Left kidney (tissue), 2 donors: ENCODE results near the gene GAP43. TPM values are rescaled to one million over a fixed set of nuclear protein-coding genes. Genes with fewer than 3 reads are reported as not detected.
"Not testable (repeated sequence)": the region's sequence is repeated elsewhere in the genome, so short reads cannot be mapped to it uniquely, and the experiment has no call there.

ENCODE experiments used
- DNase-seq: peaks from one replicate; pipeline ENCODE4 v3.0.0-alpha.2; 2013
- polyA plus RNA-seq: library from polyadenylated mRNA; unstranded; fragments of 120-200 nt; gene quantifications from one replicate; pipeline ENCODE4 v1.2.1, GENCODE V29; 2013; ENCODE audit not compliant: insufficient read length

GAP43 gene
- polyA plus RNA-seq, 1 donor: 0.30 TPM

DNA sequence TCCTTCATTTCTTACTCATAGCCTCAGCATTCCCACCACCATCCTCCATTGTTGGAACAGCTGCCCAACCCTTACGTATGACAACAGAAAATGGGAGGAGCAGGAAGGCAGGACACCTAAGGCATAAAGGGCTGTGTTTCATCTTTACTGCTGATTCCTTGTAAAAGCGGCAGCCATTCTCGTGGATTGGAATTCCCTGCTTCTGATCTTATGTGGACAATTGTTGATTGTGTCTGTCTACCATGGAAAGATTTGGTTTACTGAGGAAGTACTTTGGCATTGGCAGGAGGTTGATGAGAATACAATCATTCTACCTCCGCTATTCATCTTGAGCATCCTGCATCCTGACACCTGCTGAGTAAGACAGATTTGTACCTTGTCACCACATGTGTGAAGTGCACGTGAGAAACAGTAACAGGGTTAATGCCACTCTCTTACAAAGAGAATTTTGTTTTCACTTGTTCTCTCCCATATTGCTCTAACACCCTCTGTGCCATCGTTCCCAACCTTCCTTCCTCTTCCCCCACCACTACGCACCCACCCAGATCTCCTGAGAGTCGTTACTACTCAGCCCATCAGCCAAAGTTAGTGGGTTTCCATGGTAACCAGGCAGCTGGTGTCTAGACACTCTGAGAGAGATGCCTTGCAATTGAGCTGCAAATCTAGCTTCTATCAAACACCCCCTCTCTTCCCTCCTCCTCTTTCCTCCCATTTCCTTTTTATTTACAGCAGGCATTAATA lies 75.7 kb downstream of the GAP43 start:
- DNase-seq: peak; percentile 31

GRCh38 chr3:115699706-115700105 lies 76.4 kb downstream of the GAP43 start:
- no peak for DNase-seq

GRCh38 chr3:115702598-115702997 lies 79.3 kb downstream of the GAP43 start:
- no peak for DNase-seq

DNA sequence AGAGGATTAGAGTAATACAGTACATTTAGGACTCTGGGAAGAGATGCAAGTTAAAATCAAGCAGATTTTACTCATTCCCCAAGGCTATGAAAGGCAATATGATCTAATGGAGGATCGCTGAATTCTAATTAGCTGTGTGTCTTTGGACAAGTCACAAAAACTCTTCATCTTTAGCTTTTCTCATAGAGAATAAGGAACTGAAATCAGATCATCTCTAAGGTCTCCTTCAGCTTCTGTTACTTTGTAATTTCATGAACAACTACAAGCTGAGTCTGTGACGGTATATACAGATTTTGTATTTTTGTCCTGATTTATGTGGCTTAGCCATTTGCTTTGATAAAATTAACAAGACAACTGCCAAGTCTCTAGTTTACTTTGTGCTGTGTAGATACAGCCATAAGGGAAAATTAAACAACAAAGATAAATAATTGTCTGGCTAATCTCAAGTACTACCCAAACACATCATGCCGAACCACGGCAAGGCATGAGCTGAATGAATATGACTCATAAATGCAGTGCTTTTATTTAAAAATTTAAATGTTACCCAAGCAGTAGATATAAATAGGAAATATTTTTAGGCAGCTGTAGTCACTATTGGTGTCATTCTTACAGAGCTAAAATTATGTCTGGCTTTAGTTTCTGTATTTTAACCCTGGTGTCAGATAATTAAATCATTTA lies 81.5 kb downstream of the GAP43 start:
- DNase-seq: no peak

DNA sequence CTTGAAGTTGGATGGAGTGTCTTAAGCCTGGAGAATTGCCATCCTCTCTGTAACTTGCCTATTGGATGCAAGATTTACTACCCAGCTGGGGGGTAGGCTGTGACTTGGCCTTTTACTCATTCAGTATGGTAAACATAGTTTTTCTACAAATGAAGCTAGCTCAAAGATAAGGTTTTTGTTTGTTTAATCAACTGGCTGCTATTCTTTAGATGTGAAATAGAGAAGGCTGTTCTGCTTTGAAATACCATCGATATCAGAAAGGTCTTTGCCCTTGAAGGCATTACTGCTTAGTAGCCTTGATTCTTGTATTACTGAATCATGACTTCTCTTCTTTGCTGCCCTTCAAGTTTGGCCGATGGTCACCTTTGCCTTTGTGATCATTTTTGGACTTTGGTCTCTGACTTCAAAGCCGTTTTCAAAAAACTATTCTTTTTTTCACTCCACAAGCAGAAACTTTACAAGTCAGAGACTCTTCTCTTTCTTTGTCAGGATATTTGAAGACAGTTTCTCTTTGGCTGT lies 83.1 kb downstream of the GAP43 start:
- DNase-seq: no peak

DNA sequence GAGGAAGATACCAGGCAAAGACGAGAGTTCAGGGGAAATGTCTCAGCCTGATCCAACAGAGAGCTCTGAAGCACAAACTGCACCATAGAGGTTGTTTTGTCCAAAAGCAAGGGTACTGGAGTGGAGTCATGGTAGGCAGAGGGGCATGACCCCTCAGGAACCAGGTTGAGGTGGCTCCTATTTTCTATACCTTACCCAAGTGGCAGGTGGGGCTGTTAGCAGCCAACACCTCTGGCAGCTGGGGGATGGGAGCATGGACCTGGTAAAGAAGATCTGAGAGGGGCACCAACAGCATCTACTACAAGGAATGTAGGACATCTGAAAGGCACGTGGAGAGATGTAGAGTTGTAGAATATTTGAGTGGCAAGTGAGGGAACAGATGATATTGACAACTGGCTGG lies 85.2 kb downstream of the GAP43 start:
- no peak for DNase-seq

GRCh38 chr3:115709093-115709492 lies 85.8 kb downstream of the GAP43 start:
- no peak for DNase-seq

- DNase-seq: no peak
Measured at GRCh38 chr3:115709931-115710330, 86.6 kb downstream of the GAP43 start.

GRCh38 chr3:115710799-115711198 lies 87.5 kb downstream of the GAP43 start:
- DNase-seq: no peak

- no peak for DNase-seq
Measured at GRCh38 chr3:115712871-115713270, 89.6 kb downstream of the GAP43 start.

GRCh38 chr3:115713284-115713683 lies 90.0 kb downstream of the GAP43 start:
- DNase-seq: no peak

DNA sequence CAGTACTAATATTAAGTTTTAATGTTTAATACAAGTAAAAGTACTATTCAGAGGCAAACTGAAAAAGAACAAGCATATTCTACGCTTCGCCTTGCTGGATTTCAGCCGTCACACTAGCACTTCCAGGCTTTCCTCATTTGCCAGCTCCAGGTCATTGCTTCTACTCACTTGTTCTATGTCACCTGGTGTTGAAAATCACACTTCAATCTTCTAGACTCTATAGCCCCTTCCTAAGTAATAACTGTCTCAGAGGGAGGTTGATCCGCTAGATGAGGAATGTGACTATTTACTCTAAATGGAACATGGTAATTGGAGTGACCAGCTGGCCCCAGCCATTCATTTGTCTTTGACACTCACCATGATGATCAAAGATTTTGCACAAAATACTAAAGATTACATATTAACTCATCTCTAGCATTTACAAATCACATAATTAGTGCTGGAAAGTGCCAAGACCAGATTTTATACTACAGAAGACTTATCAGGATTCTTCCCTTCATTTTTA lies 92.0 kb downstream of the GAP43 start:
- DNase-seq: no peak

DNA sequence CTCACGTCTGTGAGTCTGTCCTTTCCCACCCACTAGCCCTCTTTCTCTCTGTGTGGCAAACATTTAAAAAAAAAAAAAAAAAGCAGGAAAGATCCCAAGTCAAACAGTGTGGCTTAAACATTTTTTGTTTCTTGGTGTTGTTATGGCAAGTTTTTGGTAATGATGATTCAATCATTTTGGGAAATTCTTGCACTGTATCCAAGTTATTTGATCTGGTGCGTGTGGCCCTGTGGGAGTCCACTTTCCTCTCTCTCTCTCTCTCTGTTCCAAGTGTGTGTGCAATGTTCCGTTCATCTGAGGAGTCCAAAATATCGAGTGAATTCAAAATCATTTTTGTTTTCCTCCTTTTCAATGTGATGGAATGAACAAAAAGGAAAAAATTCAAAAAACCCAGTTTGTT lies 97.7 kb downstream of the GAP43 start:
- no peak for DNase-seq

DNA sequence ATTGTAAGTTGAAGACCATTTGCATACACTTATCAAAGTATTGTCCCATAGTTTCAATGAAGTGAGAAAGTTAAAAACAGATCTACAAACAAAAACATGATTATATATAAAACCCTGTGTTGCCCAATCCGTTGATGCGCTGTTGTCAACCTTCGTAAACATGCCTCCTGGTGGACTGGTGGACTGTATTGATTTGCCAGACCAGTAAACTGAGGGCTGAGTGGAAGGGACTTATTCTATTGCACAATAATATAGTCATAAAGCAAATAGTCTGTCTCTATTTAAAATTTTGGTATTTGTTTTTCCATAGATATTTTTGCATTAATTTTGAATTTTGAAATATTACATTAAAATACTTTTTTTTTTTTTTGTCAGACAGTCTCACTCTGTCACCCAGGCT lies 102.5 kb downstream of the GAP43 start:
- no peak for DNase-seq

DNA sequence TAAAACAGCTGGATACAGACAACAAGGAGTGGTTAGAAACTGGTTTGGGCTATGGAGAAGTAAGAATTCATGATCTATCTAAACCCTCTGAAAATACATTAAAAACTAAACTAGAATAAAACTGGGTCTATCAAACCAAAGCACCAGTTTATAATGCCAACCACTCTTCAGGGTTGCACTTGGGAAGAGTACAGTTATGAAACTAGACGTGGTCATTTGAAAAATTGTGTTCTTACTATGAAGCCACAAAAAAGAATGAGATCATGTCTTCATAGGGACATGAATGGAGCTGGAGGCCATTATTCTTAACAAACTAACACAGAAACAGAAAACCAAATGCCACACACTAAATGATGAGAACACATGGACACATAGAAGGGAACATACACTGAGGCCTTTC lies 103.8 kb downstream of the GAP43 start:
- no peak for DNase-seq

GRCh38 chr3:115728013-115728412 lies 104.7 kb downstream of the GAP43 start:
- no peak for DNase-seq

GRCh38 chr3:115736341-115736740 lies 113.0 kb downstream of the GAP43 start:
- DNase-seq: not testable (repeated sequence)

DNA sequence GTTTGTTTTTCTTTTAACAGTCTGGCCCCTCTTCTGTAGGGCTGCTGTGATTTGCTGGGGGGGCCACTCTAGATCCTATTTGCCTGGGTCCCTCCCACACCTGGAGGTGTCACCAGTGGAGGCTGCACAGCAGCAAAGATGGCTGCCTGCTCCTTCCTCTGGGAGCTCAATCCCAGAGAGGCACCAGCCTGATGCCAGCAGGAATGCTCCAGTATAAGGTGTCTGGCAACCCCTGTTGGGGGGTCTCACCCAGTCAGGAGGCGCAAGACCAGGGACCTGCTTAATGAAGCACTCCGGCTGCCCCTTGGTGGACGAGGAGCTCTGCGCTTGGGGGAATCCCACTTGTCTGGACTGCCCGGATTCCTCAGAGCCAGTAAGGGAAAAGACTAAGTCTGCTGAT lies 118.3 kb downstream of the GAP43 start:
- no peak for DNase-seq

- DNase-seq: not testable (repeated sequence)
Measured at GRCh38 chr3:115744516-115744915, 121.2 kb downstream of the GAP43 start.

DNA sequence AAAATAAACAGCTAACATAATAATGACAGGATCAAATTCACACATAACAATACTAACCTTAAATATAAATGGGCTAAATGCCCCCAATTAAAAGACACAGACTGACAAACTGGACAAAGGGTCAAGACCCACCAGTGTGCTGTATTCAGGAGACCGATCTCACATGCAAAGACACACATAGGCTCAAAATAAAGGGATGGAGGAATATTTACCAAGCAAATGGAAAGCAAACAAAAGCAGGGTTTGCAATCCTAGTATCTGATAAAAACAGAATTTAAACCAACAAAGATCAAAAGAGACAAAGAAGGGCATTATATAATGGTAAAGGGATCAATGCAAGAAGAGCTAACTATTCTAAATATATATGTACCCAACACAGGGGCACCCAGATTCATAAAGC lies 129.7 kb downstream of the GAP43 start:
- DNase-seq: not testable (repeated sequence)

DNA sequence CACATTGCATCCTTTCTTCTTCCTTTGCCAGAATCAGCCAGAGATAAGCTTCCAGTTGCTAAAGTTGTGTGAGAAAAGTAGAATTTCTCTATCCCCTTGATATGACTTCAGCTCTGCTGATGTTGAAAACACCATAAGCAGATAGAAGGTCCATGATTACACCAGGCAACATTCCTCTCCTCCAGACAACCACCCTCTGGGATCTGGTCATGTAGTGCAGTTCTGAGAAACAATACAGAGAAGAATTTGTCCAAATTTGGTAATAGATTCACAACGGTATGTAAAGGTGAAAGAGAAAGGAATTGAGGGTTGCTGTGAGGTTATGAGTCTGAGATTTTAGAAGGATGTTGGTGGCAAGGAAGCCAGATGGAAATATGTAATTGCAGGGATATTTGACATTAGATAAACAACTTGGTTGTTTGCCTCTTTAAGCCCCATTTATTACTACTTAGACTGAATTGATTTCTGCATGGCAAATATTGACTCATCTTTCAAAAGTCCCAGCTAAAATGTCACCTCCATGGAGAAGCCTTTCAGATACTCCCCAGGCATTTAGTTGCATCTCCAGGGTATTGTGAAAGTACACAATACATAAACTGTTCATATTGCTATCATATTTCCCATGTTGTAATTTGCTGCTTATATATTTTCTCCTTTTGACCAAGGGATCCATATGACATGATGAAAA lies 134.9 kb downstream of the GAP43 start:
- DNase-seq: no peak

DNA sequence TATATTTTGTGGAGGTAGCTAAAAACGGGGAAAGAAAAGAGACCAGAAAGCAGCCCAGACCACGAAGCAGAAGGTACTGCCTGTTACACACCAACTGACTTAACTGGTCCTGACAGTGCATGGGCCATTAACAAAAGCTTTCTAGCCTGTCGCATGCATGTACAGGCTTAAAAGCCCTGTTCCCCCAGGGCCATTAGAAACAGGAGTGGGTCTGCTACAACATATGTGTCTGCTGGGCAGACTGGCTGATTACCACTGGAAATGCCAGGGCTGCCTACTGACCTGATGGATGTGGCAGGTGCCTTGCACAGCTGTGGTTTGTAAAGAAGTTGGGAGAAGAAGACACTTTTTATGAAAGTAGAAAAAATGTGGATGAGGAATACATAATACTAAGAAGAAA lies 137.4 kb downstream of the GAP43 start:
- DNase-seq: no peak

GRCh38 chr3:115761927-115762305 lies 138.6 kb downstream of the GAP43 start:
- DNase-seq: no peak
